ENCODE data around the gene RAD51AP1. TPM values are rescaled to one million over a fixed set of nuclear protein-coding genes. Genes with fewer than 3 reads are reported as not detected.

RAD51AP1 gene
- total RNA-seq, 1 experiment from 2014 or later: 45.2 TPM

GRCh38 chr12:4562034-4562657 lies 23.5 kb downstream of the RAD51AP1 start, which contains the start of gene DYRK4 (continued):
- TF ChIP-seq ZNF532 (CRISPR knock-in tag; IDR thresholded peaks at IDR 0.05; ENCODE audit: borderline replicate concordance): no peak
- no peak for TF ChIP-seq AR (CRISPR knock-in tag; IDR thresholded peaks at IDR 0.05)
- TF ChIP-seq ATF3 (CRISPR knock-in tag; conservative IDR thresholded peaks at IDR 0.05): peak; percentile 76; the same call in 1 of the 2 replicates
- peak; percentile 81 for TF ChIP-seq ZNF317 (CRISPR knock-in tag; IDR thresholded peaks at IDR 0.05; ENCODE audit: borderline replicate concordance, low read depth)
- TF ChIP-seq SMAD3 (CRISPR knock-in tag; IDR thresholded peaks at IDR 0.05; ENCODE audit: borderline replicate concordance): peak; percentile 98
- peak; percentile 71; the same call in 1 of the 2 replicates for TF ChIP-seq ZNF512 (CRISPR knock-in tag; IDR thresholded peaks at IDR 0.05; ENCODE audit: borderline replicate concordance)
- TF ChIP-seq MXD4 (CRISPR knock-in tag; IDR thresholded peaks at IDR 0.05; ENCODE audit: borderline replicate concordance): no peak
- peak; percentile 96 for TF ChIP-seq NR3C1 (CRISPR knock-in tag; conservative IDR thresholded peaks at IDR 0.05; ENCODE audit: low read depth)
- TF ChIP-seq NFE2L1 (CRISPR knock-in tag; IDR thresholded peaks at IDR 0.05): peak; percentile 98
- TF ChIP-seq ESRRA (CRISPR knock-in tag; IDR thresholded peaks at IDR 0.05; ENCODE audit: borderline replicate concordance): peak; percentile 96
- TF ChIP-seq USF1 (CRISPR knock-in tag; IDR thresholded peaks at IDR 0.05): peak; percentile 81; the same call in 1 of the 2 replicates
- TF ChIP-seq NR2C2 (CRISPR knock-in tag; IDR thresholded peaks at IDR 0.05): peak; percentile 84
- TF ChIP-seq HMGA2 (CRISPR knock-in tag; IDR thresholded peaks at IDR 0.05): no peak
- peak; percentile 98 for TF ChIP-seq ETV6 (CRISPR knock-in tag; IDR thresholded peaks at IDR 0.05)
- TF ChIP-seq SMAD4 (CRISPR knock-in tag; IDR thresholded peaks at IDR 0.05): peak; percentile 95
- TF ChIP-seq CTCF (IDR thresholded peaks at IDR 0.05): no peak
- peak; percentile 97 for TF ChIP-seq ZNF232 (CRISPR knock-in tag; IDR thresholded peaks at IDR 0.05)
- TF ChIP-seq ATF1 (CRISPR knock-in tag; IDR thresholded peaks at IDR 0.05): peak; percentile 88
- 0 out of 2 replicates have a peak, but pooled peaks have one; percentile 86 for TF ChIP-seq FOXJ3 (CRISPR knock-in tag; IDR thresholded peaks at IDR 0.05; ENCODE audit: borderline replicate concordance)
- no peak for TF ChIP-seq NFATC4 (CRISPR knock-in tag; IDR thresholded peaks at IDR 0.05)
- peak; percentile 99 for TF ChIP-seq AFF4 (CRISPR knock-in tag; IDR thresholded peaks at IDR 0.05; ENCODE audit: borderline replicate concordance)
- peak; percentile 98 for TF ChIP-seq E2F1 (CRISPR knock-in tag; IDR thresholded peaks at IDR 0.05)
